GM12892 (cell line): ENCODE measurements around the gene DDX10.

Source experiments
- POLR2A ChIP-seq: IDR thresholded peaks from 2 replicates; pipeline ENCODE4 v1.6.1; 2011; ENCODE audit warnings: low read depth, low read length, control low read depth
- POLR2AphosphoS5 ChIP-seq: IDR thresholded peaks from 2 replicates; pipeline ENCODE4 v1.6.1; 2011; ENCODE audit warnings: low read depth, low read length, control low read depth
- TAF1 ChIP-seq: IDR thresholded peaks from 2 replicates; pipeline ENCODE4 v1.6.1; 2011; ENCODE audit warnings: low read depth, mild to moderate bottlenecking, control low read depth, low read length, borderline replicate concordance

DNA sequence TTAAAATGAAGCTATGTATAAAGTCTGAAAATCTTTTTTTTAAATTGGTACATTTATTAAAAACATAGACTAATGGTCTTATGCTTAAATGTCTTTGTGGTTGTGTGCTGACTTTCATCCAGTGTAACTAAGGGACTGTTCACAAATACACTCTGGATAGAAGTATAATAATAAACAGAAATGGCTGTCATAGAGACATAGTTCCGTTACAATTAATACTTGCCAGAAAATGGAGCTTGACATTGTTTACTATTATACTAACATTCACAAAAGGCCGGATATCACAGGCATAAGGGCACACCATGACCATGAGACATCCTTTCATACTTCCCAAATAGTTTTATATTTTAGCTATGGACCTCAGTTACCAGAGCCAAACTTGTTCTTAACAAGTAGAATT, 161.3 kb downstream of the DDX10 start:
- no peak for TF ChIP-seq POLR2AphosphoS5
- TF ChIP-seq POLR2A: no peak
- TF ChIP-seq TAF1: no peak
